Thyroid gland (tissue), 4 donors: ENCODE data around the gene SCML1. TPM values are rescaled to one million over a fixed set of nuclear protein-coding genes. Genes with fewer than 3 reads are reported as not detected.

Experiments
- DNase-seq, 2 donors: peaks; one replicate each; pipeline ENCODE4 v3.0.0-alpha.2; 2019
- H3K27ac ChIP-seq, 3 donors: fragments of 200-600 bp; sonication (generic); 1 replicate in 2 of 3; 2 replicates in 1 of 3; pipeline ENCODE4 v1.5.1; 2016 to 2019; ENCODE audit warnings: mild to moderate bottlenecking in 1 of 3, moderate library complexity in 1 of 3
- H3K27me3 ChIP-seq: fragments of 200-600 bp; sonication (generic); one replicate; pipeline ENCODE4 v1.5.1; 2019
- H3K36me3 ChIP-seq, 2 donors: fragments of 200-600 bp; sonication (generic); one replicate each; pipeline ENCODE4 v1.5.1; 2016 to 2019
- H3K4me1 ChIP-seq, 2 donors: fragments of 200-600 bp; sonication (generic); one replicate each; pipeline ENCODE4 v1.5.1; 2017 to 2019
- H3K4me3 ChIP-seq, 3 donors: fragments of 200-600 bp; sonication (generic); replicated peaks in 1 of 3; 1 replicate in 2 of 3; 2 replicates in 1 of 3; pipeline ENCODE4 v1.5.1; 2016; ENCODE audit warnings: mild to moderate bottlenecking in 1 of 3
- H3K9me3 ChIP-seq: fragments of 200-600 bp; sonication (generic); one replicate; pipeline ENCODE4 v1.5.1; 2017
- CTCF ChIP-seq, 6 experiments: fragments of 200-600 bp in 3 of 6; fragments of 450-650 bp in 3 of 6; sonication (generic) in 3 of 6; IDR thresholded peaks; one replicate each; pipeline ENCODE4 v1.5.1; 2016 to 2019; ENCODE audit warnings: antibody characterized with exemption in 6 of 6, mild to moderate bottlenecking in 2 of 6, inconsistent platforms in 1 of 6, moderate library complexity in 1 of 6
- POLR2A ChIP-seq, 2 donors: fragments of 450-650 bp; IDR thresholded peaks; one replicate each; pipeline ENCODE4 v1.6.1; 2017; ENCODE audit warnings: antibody characterized with exemption in 2 of 2, mild to moderate bottlenecking in 2 of 2, moderate library complexity in 1 of 2
- WGBS, 2 donors: methylation state at CpG; one replicate each; pipeline ENCODE4 v1.1.5; 2017; 5-methylcytosine and 5-hydroxymethylcytosine counted together
- intact Hi-C: fragments of 100-400 bp; cut with DNase I; formaldehyde crosslinking; loops from one replicate; pipeline ENCODE4 v1.15.1; 2023
- total RNA-seq, 4 donors: library from RNA; depleted of rRNA; stranded (reverse); fragments of >200 nt; gene quantifications; one replicate each; pipeline ENCODE4 v1.2.3, GENCODE V29; 2016

Gene SCML1
- total RNA-seq, 4 donors from 2014 or later = 5.0 to 13.0 (median 8.6) TPM

- WGBS, 2 donors = 81% methylated on average over 2 of the region's 2 CpGs; no CpG with 5 or more reads in 1 of the 2 donors
- DNase-seq = no peak
- intact Hi-C loops = no loop called here
Observed at GRCh38 chrX:17725181-17725580, 12.1 kb upstream of the SCML1 start.

DNA sequence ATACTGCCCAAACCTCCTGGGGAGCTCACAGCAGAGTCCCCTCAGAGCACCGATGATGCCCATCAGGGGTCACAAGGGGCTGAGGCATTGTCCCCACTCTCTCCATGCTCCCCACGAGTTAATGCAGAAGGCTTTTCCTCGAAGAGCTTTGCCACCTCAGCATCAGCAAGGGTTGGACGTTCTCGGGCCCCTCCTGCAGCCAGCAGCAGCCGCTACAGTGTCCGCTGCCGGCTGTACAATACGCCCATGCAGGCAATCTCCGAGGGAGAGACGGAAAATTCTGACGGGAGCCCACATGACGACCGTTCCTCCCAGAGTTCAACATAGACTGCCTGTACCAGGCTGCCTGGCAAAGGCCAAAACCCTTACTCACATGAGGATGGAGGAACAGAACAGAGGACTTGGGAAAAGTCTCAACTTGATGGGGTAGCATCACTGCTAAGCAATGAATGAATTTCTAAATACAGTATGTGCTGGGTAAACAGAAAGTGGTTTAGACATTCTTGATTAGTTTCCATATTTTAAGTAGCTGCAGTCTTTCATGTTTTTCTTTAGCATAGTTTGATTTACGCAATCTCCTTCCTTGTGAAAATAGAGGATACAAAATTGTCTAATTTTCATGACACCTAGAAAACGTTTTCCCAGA lies 5.0 kb upstream of the SCML1 start:
- no peaks in the 10 kb centered on the region for H3K9me3 ChIP-seq
- H3K36me3 ChIP-seq = no peaks in the 10 kb centered on the region
- H3K27me3 ChIP-seq = no peaks in the 10 kb centered on the region
- H3K4me3 ChIP-seq = no peak overlapping the region
- TF ChIP-seq CTCF (IDR thresholded peaks at IDR 0.05) (no peak), POLR2A (IDR thresholded peaks at IDR 0.05) (no peak)
- no peaks in the 10 kb centered on the region for H3K4me1 ChIP-seq
- intact Hi-C loops = no loop called here
- no peak for DNase-seq
- WGBS, 2 donors = 69 to 95% methylated on average over 2 to 13 of the region's 16 CpGs
- no peak overlapping the region for H3K27ac ChIP-seq

More at GRCh38 chrX:17725181-17725580, 12.1 kb upstream of the SCML1 start:
- H3K27ac ChIP-seq = no peak overlapping the region
- H3K27me3 ChIP-seq = peaks cover 4% of the 10 kb centered on the region
- no peaks in the 10 kb centered on the region for H3K9me3 ChIP-seq
- no peak overlapping the region for H3K4me3 ChIP-seq
- no peak for TF ChIP-seq CTCF (IDR thresholded peaks at IDR 0.05)
- H3K4me1 ChIP-seq = no peaks in the 10 kb centered on the region
- no peaks in the 10 kb centered on the region for H3K36me3 ChIP-seq

DNA sequence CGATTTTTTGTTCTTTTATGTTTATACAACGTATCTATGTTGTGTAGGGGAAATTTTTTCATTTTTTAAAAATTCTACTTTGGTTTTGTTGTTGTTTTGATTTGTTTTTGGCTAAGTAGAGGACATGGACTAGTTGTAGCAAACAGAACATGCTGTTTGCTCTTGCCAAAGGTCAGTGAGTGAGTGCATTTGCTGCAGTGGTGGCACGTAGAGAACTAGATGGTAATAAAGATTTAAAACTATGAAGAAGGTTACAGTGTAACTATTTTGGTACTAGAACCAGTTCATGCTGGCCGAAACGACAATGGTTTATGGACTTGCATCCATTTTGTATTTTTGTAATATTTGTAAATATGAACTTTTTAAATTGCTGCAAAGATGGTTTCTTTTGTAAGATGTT lies 1.9 kb upstream of the SCML1 start:
- DNase-seq = no peak
- intact Hi-C loops = no loop called here
- Histone ChIP-seq H3K27ac (no peak overlapping the region), H3K9me3 (no peaks in the 10 kb centered on the region), H3K36me3 (no peaks in the 10 kb centered on the region), H3K4me1 (no peaks in the 10 kb centered on the region), H3K27me3 (no peaks in the 10 kb centered on the region), H3K4me3 (no peak overlapping the region)
- TF ChIP-seq CTCF (IDR thresholded peaks at IDR 0.05) = no peak
- no peak for TF ChIP-seq POLR2A (IDR thresholded peaks at IDR 0.05)
- WGBS, 2 donors = 69 to 73% methylated on average over 5 of the region's 5 CpGs

DNA sequence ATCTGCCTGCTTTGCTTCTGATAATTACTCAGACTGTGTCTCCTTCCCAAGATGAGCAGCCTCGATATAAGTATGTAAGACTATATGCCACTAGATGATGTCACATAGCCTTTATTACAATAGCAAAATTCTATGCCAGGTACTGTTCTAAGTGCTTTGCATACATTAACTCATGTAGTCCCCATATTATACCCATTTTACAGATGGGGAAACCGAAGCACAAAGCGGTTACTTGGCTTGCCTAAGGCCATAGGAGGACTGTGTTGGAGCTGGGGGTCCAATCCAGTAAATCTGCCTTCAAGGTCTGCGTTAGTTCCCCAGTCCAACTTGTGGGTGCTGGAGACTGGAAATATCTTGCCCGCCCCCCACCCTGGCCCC lies 826 bp upstream of the SCML1 start:
- no peaks in the 10 kb centered on the region for H3K4me1 ChIP-seq
- peak overlapping the region; percentile 58 to 75 (median 61) for H3K27ac ChIP-seq
- H3K27me3 ChIP-seq = no peaks in the 10 kb centered on the region
- intact Hi-C loops = no loop called here
- H3K36me3 ChIP-seq = no peaks in the 10 kb centered on the region
- WGBS, 2 donors = 98 to 100% methylated on average over 1 to 3 of the region's 5 CpGs
- DNase-seq = no peak
- peak overlapping the region in 1 of 3 donors; percentile 11 for H3K4me3 ChIP-seq
- TF ChIP-seq POLR2A (IDR thresholded peaks at IDR 0.05) (no peak), CTCF (IDR thresholded peaks at IDR 0.05) (no peak)
- no peaks in the 10 kb centered on the region for H3K9me3 ChIP-seq

DNA sequence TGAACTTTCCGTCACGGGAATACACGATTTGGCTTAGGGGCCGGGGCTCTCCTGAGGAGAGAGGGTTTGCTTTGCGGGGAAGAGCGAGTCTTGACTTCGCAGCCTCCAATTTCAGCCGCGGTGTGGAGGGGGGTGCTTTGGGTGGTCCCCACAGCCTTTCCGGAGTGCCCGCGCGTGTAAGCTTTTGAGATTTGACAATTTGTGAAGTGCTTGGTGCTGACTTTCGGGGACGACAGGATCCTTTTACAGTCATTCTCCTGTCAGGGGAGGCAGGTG lies 355 bp downstream of the SCML1 start:
- WGBS, 2 donors = 0% methylated on average over 7 of the region's 15 CpGs; no CpG with 5 or more reads in 1 of the 2 donors
- no peaks in the 10 kb centered on the region for H3K36me3 ChIP-seq
- peak overlapping the region; percentile 82 to 86 (median 83) for H3K27ac ChIP-seq
- intact Hi-C loops = no loop called here
- peak overlapping the region in 2 of 3 donors; percentile 43 to 47 for H3K4me3 ChIP-seq
- no peaks in the 10 kb centered on the region for H3K9me3 ChIP-seq
- peak in 1 of 2 donors; percentile 1 for DNase-seq
- TF ChIP-seq CTCF (IDR thresholded peaks at IDR 0.05) (no peak), POLR2A (IDR thresholded peaks at IDR 0.05) (no peak)
- H3K4me1 ChIP-seq = no peaks in the 10 kb centered on the region
- H3K27me3 ChIP-seq = no peaks in the 10 kb centered on the region
